Measurements from ENCODE around the gene PRICKLE4. TPM values are rescaled to one million over a fixed set of nuclear protein-coding genes. Genes with fewer than 3 reads are reported as not detected.

The PRICKLE4 gene
- total and polyA plus RNA-seq, 2 of the 4 experiments (the other 2 are of a cell fraction): 0.72 TPM; not detected in 1

GRCh38 chr6:41755895-41756294 lies 24.7 kb upstream of the PRICKLE4 start:
- TF ChIP-seq MXI1 (IDR thresholded peaks at IDR 0.05; ENCODE audit: borderline replicate concordance, low read depth, low read length) (no peak), NFE2L2 (IDR thresholded peaks at IDR 0.05; ENCODE audit: low read depth, low read length) (no peak), CEBPB (IDR thresholded peaks at IDR 0.05; ENCODE audit: low read depth, low read length) (no peak), RFX5 (IDR thresholded peaks at IDR 0.05; ENCODE audit: low read depth, low read length) (no peak), CTCF (conservative IDR thresholded peaks at IDR 0.05; ENCODE audit: low read depth, low read length) (no peak), RAD21 (IDR thresholded peaks at IDR 0.05; ENCODE audit: low read length) (no peak), BHLHE40 (IDR thresholded peaks at IDR 0.05; ENCODE audit: low read depth, low read length) (no peak), FOS (IDR thresholded peaks at IDR 0.05; ENCODE audit: low read depth, low read length) (no peak), RCOR1 (IDR thresholded peaks at IDR 0.05; ENCODE audit: insufficient replicate concordance, low read length) (no peak), MAZ (IDR thresholded peaks at IDR 0.05; ENCODE audit: borderline replicate concordance, low read depth, low read length) (no peak), POLR2A (IDR thresholded peaks at IDR 0.05; ENCODE audit: low read depth, low read length) (no peak), CHD1 (IDR thresholded peaks at IDR 0.05; ENCODE audit: low read depth, low read length) (no peak), MAFK (IDR thresholded peaks at IDR 0.05; ENCODE audit: low read depth, low read length) (no peak)
- no peak overlapping the region for H3K4ac ChIP-seq (ENCODE audit: low read depth, low read length)
- H3K36me3 ChIP-seq (ENCODE audit: control insufficient read depth, insufficient read depth, low read length): no peaks in the 10 kb centered on the region
- H2BK20ac ChIP-seq (ENCODE audit: low read depth, low read length): no peak overlapping the region
- no peak overlapping the region for H2AFZ ChIP-seq (replicated peaks; ENCODE audit: low read length, poor library complexity)
- H4K20me1 ChIP-seq (ENCODE audit: insufficient read depth, low read length): no peaks in the 10 kb centered on the region
- no peak overlapping the region for H3K23ac ChIP-seq (ENCODE audit: low read depth, low read length)
- CTCF ChIA-PET: no interaction called here
- WGBS, 2 experiments (ENCODE audit: extremely low coverage in 2 of 2, insufficient read length in 1 of 2): 57% methylated on average over 1 of the region's 4 CpGs; no CpG with 5 or more reads in 1 of the 2 experiments
- no peaks in the 10 kb centered on the region for H3K9me3 ChIP-seq (ENCODE audit: control insufficient read depth, insufficient read depth, low read length)
- H4K91ac ChIP-seq (ENCODE audit: insufficient read depth, low read depth, low read length): no peak overlapping the region
- no peak overlapping the region for H4K5ac ChIP-seq (ENCODE audit: low read depth, low read length)
- H3K56ac ChIP-seq (ENCODE audit: extremely low read depth, insufficient read depth, low read length): no peak overlapping the region
- no peaks in the 10 kb centered on the region for H3K79me1 ChIP-seq (ENCODE audit: low read depth in 1 of 2, low read length in 2 of 2)
- BruUV-seq (replicated peaks): no TSS peak
- no peak overlapping the region for H3K4me3 ChIP-seq (ENCODE audit: insufficient read depth, low read depth, low read length)
- POLR2A ChIA-PET (ENCODE audit: unreplicated experiment): no interaction called here
- H2AK5ac ChIP-seq (ENCODE audit: low read depth, low read length): no peak overlapping the region
- no peak overlapping the region for H2AK9ac ChIP-seq (replicated peaks; ENCODE audit: low read depth, low read length, poor library complexity)
- H2BK15ac ChIP-seq (ENCODE audit: low read depth, low read length): no peak overlapping the region
- no peaks in the 10 kb centered on the region; the same call in 1 of the 2 replicates for H3K9me1 ChIP-seq (ENCODE audit: insufficient read depth, low read length)
- intact Hi-C loops (cut with micrococcal nuclease) (no loop called here), dilution Hi-C loops (cut with HindIII; ENCODE audit: low sequenced_read_pairs, unreplicated experiment) (no loop called here), in situ Hi-C loops (cut with MboI; ENCODE audit: low sequenced_read_pairs) (no loop called here)
- no peak for DNase-seq
- H3K9ac ChIP-seq (ENCODE audit: low read depth, low read length): no peak overlapping the region
- H3K4me2 ChIP-seq (ENCODE audit: low read depth, low read length): no peak overlapping the region
- no peak overlapping the region for H2BK120ac ChIP-seq (ENCODE audit: low read depth, low read length)
- peaks cover 3% of the 10 kb centered on the region; the same call in 1 of the 2 replicates for H3K4me1 ChIP-seq (ENCODE audit: control insufficient read depth, insufficient read depth, low read length)
- H3K18ac ChIP-seq (ENCODE audit: low read depth, low read length): no peak overlapping the region
- no peak for ATAC-seq (ENCODE audit: low read depth)
- H4K8ac ChIP-seq (ENCODE audit: low read depth in 2 of 2, low read length in 2 of 2): no peak overlapping the region
- H3K27me3 ChIP-seq (ENCODE audit: control insufficient read depth, insufficient read depth, low read length): peaks cover 31% of the 10 kb centered on the region
- no peak overlapping the region for H2BK5ac ChIP-seq (ENCODE audit: low read depth, low read length, poor library complexity, severe bottlenecking)
- no peak overlapping the region for H3K14ac ChIP-seq (replicated peaks; ENCODE audit: low read depth, low read length)
- no peak overlapping the region for H3K27ac ChIP-seq (ENCODE audit: insufficient read depth, low read length)
